Glomerular visceral epithelial cell (primary cell): Measurements from ENCODE around the gene RPL41.

Experiments
- DNase-seq: peaks from one replicate; pipeline ENCODE4 v3.0.0-alpha.2; 2016; ENCODE audit errors: extremely low spot score

The RPL41 gene

GRCh38 chr12:56127888-56128669 is 11.6 kb downstream of the RPL41 start, which contains the start of gene ESYT1:
Gene ESYT1, plus strand, starts transcription at chr12:56128267. Its CDS starts 53 bp downstream, at chr12:56128320.
- DNase-seq: peak; percentile 100

DNA sequence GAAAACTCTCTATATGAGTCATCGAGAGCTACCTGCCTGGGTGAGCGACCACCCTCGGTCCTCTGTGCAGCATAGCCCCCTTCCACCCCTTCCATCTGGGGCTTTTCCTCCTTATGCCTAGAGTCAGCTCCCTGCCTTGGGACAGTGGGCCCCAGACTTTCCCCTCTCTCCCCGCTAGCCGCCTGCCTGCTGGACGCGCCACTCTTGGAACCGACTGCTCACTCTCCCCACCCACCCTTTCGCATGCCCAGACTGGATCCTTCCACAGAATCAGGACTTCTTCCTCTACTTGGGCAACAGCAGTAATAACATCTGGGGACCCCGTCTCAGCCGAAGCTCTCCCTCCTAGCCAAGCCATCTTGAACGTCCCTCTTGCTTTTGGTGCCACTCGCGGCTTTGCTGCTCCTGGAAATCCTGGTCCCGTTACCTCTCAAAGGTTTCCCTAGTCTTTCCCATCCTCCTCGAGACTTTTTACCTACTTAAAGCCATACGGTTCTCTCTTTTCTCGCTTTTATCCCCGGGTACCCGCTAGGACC is 12.3 kb downstream of the RPL41 start:
- DNase-seq: peak; percentile 16

DNA sequence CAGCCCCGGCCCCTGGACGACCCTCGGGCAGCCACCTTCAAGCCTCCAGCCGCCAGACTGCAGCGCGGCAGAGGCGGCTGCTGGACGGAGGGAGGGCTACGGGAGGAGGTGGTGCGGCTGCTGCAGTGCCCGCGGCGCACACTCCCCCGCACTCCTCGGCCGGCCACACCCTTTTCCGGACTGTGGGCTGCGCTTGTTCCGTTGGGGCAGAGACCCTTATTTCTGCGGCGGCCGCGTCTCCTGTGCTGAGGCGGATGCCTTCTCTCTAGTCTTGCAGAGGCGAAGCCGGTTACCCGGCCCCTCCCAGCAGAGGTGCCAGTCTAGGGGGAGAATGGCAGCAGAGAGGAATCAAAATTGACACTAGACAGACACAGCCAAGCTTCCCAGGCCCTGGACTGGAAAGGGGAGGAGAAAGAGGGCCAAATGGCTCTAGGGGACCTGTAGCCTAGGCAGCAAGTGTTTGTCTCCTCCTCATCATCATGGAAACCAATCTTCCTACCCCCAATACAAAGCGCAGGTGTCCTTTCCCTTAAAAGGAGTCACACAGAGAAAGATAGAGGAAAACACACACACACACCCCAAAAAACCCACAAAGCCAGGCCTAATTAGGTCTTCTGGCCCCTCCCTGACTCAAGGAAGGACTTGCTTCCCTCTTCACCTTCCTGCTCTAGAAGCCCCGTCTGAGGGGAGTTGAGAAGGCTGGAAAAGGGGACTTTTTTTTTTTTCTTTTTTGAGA is 12.9 kb downstream of the RPL41 start:
- peak; percentile 65 for DNase-seq

- no peak for DNase-seq
Measured at GRCh38 chr12:56129942-56130495, 13.6 kb downstream of the RPL41 start.

- no peak for DNase-seq
Measured at GRCh38 chr12:56130876-56131275, 14.4 kb downstream of the RPL41 start.

- DNase-seq: no peak
Measured at GRCh38 chr12:56134897-56135296, 18.5 kb downstream of the RPL41 start.

DNA sequence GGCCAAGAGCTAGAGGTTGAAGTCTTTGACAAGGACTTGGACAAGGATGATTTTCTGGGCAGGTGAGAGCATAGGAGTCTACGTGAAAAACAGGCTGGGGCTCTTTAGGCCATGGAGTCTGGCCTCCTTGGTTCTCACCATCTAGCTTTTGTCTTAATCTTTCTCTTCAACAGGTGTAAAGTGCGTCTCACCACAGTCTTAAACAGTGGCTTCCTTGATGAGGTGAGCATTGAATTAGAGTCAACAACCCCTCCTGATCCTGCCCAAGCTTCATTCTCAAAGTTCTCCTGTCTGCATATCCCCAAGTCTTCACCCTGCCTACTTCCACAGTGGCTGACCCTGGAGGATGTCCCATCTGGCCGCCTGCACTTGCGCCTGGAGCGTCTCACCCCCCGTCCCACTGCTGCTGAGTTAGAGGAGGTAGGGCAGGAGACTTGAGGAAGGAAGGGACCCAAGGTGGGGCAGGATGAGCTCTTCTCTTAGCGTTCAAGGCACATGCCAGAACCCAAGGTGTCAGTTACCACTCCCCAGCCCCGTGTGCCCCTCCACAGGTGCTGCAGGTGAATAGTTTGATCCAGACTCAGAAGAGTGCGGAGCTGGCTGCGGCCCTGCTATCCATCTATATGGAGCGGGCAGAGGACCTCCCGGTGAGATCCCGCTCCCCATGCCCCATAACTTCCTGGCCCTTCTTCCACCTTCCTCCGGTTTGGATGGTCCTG is 21.6 kb downstream of the RPL41 start:
- DNase-seq: no peak

DNA sequence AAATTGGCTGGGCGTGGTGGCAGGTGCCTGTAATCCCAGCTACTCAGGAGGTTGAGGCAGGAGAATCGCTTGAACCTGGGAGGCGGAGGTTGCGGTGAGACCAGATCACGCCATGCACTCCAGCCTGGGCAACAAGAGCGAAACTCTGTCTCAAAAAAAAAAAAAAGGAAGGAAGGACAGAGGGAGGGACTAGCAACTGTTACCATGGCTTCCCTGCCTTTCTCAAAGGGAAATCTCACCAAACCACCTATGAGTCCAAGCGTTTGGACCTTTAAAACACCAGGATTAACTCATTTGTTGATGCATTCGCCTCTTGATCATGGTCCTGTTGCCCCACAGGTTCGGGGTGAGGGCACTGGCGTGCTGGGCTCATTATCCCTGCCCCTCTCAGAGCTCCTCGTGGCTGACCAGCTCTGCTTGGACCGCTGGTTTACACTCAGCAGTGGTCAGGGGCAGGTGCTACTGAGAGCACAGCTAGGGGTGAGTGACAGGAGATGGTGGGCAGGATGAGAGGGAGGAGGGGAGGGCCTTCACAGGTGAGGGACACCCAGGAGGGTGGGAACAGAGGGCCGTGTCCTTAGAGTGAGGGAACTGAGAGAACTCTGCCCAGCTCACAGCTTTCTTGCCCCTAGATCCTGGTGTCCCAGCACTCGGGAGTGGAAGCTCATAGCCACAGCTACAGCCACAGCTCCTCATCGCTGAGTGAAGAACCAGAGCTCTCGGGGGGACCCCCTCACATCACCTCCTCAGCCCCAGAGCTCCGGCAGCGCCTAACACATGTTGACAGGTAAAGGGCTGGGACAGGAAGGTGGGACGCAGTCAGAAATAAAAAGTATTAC is 25.7 kb downstream of the RPL41 start:
- DNase-seq: no peak

- no peak for DNase-seq
Measured at GRCh38 chr12:56143217-56143616, 26.8 kb downstream of the RPL41 start.

DNA sequence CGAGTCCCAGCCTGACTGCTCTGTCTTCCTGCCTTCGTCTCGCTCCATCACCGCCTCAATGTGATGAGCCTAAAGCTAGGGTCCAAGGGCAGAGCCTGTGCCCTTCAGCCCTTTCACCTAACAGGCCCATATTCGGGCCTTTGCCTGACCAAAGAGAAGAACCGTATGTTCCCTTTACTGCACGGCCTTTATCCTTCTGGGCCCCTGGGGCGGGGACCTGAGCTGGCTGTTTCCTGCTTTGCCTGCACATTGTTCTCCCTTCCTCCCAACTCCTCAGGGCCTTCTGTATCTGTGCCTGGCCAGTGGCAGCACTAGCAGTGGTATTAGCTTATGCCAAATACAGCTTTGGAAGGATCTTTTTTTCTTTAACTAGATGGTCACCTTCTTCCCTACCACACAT is 27.4 kb downstream of the RPL41 start:
- no peak for DNase-seq

GRCh38 chr12:56145217-56145616 is 28.8 kb downstream of the RPL41 start:
- DNase-seq: no peak

DNA sequence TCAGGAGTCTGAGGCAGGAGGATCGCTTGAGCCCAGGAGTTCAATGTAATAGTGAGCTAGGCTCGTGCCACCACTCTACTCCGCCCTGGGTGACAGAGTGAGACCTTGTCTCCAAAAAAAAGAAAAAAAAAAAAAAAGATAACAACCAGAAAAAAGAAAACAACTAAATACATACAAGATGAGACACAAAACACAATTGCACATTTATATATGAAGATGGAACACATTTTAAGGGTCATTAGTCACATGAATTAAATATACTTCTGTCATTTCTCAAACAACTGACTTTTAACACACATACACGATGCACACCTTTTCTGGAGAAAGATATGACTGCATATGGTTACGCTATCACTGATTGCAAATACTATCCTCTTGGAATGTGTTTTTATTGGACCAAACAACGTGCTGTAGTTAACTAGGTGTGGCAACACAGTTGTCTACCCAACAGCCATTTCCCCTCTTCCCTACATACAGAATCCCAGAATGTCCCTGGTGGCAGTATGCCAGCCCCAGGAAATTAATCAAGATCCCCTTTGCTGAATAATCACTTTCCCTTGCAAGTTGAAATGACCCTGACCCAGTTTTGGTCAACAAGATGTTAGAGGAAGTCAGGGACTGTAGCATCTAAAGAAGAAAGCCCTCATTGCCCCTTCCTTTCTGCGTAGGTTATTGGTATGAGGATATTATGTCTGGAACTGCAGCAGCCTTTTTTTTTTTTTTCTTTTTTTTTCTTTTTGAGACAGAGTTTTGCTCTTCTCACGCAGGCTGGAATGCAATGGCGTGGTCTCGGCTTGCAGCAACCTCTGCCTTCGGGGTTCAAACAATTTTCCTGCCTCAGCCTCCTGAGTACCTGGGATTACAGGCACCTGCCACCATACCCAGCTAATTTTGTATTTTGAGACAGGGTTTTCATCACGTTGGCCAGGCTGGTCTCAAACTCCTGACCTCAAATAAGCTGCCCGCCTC is 30.3 kb downstream of the RPL41 start:
- no peak for DNase-seq

DNA sequence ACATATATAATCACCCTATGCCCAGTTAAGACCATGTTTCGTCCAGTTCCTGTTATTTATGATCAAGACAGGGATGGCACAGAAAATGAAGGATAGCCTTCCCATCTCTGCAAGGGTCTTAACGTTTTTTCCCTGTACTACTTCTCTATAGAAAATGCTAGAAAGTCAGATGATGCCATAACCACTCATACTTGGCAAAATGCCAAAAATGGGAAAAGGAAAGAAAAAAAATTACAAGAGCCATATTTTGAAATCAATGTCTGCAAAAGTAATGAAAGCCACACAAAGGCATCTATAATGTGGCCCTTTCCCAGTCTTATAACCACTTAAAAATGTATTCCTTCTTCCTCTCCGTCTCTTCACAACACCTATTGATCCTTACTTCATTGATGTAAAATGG is 34.1 kb downstream of the RPL41 start:
- DNase-seq: no peak

DNA sequence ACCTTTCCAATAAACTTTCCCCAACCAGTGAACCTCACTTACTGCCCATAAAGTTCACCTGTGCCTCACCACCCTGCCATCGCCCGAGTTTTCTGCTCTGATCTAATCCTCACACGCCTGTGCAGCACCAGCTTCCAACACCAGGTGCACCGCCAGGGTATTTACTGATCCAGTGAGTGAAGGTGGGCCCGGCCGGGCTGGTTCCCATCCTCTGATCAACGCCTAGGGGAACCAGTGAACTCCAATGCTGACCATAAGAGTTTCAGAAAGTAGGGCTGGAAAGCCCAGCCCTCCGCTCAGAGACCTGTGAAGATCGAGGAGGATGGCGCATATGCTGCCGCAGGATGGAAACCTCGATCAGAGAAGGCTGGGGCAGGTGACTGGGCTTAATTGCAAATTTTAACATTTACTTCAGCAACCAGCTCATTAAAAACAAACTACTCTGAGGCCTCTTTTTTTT is 35.3 kb downstream of the RPL41 start:
- no peak for DNase-seq

GRCh38 chr12:56152132-56152755 is 35.8 kb downstream of the RPL41 start, which contains the start of gene MYL6B:
Gene MYL6B, plus strand, starts transcription at chr12:56152587. Its CDS starts 1,332 bp downstream, at chr12:56153919.
- DNase-seq: peak; percentile 89

DNA sequence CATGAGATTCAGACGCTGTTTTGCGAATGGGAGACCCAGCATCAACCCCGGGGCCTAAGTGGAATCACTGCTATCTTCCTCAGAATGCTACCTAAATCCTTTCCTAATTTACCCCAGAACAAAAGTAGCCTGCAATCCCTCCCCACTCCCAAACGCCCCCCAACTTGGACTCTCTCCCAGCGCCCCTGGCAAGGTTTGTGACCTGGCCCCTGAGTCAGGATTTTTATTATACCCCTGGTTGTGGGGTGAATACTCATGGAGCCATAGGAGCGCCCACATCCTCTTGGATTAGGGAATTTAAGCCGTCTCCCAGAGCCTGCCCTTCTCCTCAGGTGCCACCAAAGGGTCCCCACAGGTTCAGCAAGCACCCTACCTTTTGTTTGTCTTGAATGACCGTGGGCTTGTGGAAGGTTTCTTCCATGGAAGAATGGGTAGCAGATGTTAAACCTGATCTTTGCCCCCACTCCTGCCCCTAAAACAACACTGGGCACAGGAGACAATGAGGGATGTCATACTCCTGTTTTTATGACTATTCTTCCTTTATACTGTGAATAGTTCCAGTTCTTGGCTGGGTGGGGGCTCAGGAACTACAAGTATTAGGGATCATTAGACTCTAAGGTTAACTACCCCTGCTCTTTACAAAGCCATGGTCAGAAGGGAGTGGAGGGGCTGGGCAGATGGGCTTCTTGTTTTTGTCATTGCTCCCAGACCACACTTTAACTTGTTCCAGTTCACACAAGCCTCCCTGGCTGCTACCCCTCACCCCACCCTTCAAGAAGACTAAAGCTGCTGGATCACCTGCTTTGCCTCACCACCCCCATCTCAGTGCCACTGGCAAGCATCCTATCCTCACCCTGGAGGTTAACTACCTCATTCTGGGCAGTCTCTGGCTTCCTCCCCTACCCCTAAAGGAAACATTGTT is 36.6 kb downstream of the RPL41 start:
- DNase-seq: no peak

- DNase-seq: no peak
Measured at GRCh38 chr12:56153678-56154065, 37.2 kb downstream of the RPL41 start.

DNA sequence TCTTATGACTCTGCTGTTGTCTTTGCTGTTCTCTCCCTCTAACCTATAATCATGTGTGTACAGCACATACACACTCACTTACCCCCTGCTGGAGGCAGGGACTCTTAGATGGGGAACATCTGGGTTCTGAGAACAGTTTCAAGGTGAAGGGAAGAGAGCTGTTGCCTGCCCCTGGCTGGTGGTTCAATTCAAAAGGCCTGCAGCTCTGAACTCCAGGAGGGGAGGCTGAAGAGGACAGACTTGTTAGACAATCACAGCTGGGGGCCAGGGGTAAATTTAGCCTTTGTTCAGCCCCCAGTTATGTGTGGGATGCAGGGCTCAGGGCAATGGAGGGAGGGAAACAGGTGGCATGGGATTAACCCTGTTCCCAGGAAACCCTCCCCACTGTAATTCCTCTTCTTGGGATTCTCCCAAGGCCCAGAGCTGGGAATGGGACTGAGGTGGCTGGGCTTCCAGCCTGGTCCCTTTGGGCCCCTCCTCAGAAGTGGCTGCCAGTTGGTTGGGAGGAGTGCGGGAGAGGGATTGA is 37.9 kb downstream of the RPL41 start:
- no peak for DNase-seq
